GM21360 (cell line): Measurements from ENCODE around the gene AUTS2.

ENCODE experiments used
- ATAC-seq: cut with Tn5 transposase; IDR thresholded peaks from one replicate; pipeline ENCODE4 v1.9.1; 2021; ENCODE audit warnings: mild to moderate bottlenecking, moderate library complexity; ENCODE audit not compliant: unreplicated experiment

AUTS2 gene

DNA sequence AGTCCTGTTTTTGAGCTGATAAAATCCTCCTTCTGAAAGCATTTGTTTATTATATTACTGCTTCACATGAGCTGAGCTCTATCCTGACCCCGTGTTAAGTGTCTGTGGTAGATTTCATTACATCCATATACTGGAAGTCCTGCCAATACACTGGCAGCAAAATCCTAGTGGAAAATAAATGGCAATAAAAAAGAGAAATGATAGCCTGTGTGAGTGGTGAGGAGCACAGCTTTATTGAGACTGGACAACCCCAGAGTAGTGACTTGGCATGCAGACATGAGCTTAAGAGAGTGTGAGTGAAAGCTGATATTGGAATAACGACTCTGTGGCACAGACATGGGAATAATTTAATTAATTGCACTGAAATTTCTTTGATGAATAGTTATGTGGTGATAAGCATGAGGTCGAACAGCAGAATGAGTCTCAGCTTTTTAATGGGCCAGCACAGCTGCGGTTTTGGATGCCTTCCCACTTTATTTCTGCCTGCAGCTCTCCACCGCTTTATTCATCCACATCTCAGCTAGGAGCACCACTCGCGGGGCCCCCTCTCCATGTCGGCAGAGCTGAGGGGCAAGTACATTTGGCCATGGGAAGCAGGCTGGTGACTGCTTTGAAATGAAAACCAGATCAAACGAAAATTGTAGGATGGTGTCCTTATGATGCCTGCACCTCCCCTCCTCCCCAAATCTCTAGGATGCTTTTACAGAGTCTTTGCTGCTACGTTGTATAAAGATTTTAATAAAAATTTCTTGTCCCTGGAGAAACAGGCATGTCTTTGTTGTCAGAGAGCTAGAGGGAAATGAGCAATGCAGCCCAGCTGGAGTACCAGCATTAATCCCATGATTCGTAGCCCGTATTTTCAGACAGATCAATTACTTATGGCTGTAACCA, 494.3 kb downstream of the AUTS2 start:
- ATAC-seq: no peak

DNA sequence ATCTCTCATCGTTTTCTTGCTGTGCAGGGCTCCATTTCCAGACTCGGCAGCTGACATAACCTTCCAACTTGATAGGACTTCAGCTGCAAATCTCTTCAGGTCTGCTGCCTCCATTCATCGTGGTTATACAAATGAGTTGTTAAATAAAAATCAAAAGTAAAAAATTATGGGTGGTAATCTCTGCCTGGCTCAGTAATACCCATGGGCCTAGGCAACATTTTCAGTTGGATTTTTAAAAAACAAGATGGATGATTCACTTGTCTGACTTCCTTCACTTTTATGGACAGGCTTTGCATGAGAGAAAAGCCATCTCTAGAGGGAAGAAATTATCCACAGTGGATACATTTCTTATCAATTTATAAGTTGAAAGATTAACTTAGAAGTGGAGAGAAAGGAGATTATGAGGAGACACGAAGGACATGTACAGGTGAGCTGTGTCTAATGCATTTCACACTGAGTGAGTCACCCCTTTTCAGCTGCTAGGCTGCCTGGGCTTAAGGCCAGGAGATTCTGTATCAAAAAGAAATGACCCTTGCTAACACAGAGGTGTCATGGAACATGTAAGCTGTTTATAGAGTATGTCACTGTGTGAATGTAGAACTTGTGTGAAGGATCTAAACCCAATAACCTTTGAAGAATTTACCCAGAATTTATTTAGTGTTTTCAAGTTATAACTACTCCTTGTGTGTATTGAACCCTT, 495.1 kb downstream of the AUTS2 start:
- ATAC-seq: no peak

- ATAC-seq: no peak
These were observed 496.6 kb downstream of the AUTS2 start for GRCh38 chr7:70094831-70095230.

DNA sequence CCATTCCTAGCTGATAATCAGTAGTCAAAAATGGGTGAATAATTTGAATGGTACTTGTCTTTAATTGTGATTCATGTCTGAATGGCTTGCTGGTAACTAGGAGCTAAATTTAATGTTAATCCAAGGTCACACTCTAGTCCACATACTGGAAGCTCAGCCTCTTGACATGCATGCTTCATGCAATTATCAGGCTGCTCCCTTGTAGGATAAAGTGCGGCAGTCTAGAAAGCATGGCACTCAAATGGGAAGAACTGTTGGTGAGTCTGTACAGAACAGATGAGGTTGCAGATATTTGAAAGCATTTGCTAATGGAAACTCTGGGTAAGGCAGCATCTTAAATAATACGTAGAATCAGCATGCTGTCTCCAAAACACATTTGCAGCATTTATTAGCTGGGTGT, 499.4 kb downstream of the AUTS2 start:
- no peak for ATAC-seq

DNA sequence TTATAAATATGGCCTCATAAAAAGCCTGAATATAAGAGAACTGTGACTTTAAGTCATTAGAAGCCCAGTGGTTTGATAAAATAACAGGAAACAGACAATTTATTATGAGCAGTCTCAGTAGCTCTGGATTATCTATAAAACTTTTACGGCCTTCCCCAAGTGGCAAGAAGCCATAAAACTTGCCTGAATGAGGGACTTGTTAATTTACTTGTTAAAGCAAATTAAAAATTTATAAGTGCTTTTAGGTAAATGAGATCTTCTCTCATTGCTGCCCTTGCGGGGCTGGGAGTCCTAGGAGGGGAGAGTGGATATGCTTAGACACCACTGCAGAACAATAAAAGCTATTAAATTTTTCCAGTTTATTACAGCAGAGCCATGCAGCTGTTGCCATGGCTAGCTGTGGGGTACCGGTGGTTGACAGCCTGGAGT, 499.9 kb downstream of the AUTS2 start:
- no peak for ATAC-seq

DNA sequence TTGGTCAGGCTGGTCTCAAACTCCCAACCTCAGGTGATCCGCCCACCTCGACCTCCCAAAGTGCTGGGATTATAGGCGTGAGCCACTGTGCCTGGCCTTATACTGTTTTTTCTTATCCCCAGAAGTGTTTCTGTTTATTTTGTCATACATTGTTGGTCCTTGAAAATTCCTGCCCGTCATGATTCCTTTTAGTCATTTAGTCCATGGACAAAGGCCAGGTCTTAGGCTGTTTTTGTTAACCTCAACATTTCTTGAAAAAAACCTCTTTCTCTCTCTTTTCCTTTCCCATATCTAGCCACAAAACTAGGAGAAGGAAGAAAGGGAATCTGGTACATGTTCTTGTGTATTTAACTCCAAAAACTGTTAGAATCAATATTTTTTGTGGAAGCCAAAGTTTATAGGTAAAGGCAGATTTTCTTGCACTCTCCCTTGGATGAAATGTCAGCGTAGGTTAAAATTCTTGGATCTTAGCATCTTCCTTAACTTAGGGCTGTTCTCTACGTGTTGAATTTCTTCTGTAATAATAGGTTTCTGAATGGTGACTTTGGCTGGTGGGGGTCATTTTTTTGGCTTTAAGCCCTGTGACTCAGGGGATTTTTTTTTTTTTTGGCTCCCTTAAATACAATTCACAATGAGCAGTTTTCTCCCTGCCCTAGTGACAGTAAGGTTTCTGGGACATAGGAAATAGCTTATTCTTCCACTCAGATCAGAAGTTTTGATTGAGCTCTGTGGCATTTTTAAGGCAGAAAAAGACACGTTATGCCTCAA, 500.8 kb downstream of the AUTS2 start:
- ATAC-seq: no peak

- ATAC-seq: no peak
These were observed 506.0 kb downstream of the AUTS2 start for GRCh38 chr7:70104243-70104642.

- no peak for ATAC-seq
These were observed 514.8 kb downstream of the AUTS2 start for GRCh38 chr7:70113078-70113477.

DNA sequence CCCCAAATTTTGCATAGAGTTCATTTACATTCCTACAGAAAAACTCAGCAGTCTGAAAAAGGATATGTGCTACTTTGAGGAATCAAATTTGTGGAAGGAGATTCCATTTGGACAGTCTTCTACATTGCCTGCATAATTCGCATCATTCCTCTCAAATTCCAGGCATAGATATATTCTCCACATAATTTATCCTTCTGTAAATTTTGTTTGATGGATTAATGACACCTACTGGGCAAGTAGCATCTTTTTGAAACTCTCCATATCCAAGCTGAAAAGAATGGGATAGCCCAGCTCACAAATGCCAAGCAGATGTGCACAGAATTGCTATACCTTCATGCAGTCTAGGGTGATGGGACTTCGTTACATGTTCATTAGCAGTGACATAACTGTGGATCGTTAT, 515.3 kb downstream of the AUTS2 start:
- no peak for ATAC-seq

- no peak for ATAC-seq
These were observed 516.5 kb downstream of the AUTS2 start for GRCh38 chr7:70114806-70115205.

DNA sequence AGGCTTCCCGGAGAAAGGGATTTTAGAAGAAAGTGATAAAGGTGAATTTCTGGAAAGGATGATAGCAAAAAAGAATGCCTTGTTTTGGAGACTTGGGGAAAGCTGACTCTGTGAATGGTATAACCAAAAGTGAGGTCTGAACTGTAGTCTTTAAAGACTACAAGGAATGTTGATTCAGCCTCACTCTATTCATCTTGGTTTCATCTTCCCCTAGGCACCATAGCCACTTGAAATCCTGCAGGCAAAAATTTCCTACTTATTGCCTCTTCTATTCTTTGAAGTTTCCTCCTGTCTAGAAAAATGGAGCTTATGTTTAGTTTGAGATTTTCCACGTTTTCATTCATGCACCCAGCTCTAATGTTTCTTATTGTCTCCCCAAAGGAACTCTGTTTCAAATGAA, 518.0 kb downstream of the AUTS2 start:
- ATAC-seq: no peak

GRCh38 chr7:70116867-70117266, 518.6 kb downstream of the AUTS2 start:
- ATAC-seq: no peak

- no peak for ATAC-seq
These were observed 522.6 kb downstream of the AUTS2 start for GRCh38 chr7:70120851-70121250.

GRCh38 chr7:70131817-70132216, 533.5 kb downstream of the AUTS2 start:
- ATAC-seq: no peak

DNA sequence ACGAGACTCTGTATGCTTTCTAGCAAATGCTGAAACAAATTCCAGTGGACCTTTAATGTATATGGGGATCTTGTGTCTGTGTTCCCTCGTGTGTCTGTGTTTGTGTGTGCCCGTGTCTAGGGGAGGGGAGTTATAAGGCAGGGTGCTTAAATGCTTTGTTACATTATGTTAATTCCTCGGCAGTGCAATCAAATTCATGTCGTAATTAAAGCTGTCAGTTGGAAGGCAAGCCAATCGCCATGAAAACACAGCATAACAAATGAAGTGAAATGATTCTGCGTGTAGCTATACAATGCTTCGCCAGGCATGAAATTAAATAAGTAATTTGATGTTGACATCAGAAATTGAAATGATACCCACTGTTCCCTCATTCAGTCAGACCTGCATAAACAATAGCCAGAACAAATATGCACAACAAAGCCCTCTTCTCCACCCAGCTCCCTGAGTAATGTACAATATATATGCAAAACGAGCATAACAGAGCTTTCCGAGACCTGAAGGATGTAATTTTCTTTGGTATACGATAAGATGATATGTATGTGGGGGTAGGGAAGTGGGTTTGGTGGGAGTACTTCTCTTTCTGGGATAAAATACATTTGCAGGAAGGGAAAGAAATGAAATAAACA, 534.1 kb downstream of the AUTS2 start:
- ATAC-seq: no peak

DNA sequence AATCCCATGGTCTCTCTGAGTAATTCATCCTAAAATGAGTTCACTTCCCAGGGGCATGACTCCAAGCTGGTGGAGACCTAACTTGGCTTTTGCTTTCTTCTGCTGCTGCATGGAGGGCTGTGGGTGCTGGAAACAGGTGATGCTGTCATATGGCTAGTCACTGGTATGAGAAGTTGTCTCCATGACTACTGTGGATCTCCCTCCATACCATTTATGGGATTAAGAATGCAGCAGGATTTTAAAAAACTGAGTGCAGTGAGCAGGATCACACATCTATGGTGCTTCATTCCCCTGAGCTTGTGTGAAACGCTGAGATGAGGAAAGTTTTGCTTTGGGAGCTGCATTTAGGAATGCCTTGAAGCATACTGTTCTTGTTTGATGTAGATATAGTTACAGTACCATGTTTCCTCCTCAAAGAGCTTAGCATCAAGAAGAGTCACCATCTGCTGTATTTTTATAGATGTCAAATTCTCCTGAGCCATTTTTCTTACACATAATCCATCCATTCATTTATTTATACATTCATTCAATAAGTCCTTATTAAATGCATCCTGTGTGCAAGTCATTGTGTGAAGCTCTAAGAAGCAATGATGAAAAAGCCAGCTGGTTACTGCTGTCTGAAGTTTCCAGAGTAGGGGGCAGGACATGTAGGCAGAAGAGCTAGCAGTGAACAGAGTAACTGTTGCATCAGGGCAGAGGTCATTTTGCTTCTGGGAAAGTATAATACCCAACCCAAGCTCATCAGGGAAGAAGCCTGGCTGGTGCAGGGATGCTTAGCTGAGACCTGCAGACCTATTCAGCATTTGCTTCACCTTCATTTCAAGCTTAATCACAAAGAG, 534.8 kb downstream of the AUTS2 start:
- no peak for ATAC-seq

DNA sequence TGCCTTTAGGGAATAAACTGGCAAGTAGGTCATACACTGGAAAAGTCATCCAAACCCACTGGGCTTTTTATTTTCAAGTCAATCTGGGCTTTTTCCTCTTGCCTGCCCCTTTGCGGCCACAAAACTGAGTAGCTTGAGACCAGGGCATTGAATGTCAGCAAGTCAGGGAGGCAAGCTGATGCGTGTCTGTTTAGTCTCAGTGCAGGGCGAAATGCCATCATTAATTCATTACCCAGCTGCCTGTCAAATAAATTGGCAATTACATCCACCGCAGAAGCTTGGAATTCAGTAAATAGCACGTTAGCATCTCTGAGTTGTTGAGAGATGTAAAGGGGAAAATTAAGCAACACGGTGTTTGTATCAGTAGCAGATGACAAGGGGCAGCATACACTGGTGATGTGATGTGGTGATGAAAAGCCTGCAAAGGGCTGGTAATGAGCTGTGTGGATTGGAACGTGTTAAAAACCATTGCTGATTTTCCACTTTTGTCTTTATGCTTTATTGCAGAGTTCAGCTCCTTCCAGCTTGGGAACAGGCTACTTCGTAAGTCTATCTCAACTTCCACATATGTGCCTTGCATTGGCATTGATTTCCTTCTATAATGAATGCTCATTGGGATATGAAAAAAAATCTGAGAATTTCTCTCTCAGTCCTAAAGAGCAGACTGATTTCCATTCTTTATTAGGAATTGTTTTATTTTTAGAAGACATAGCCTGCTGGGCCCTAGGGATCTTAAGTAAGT, 535.9 kb downstream of the AUTS2 start:
- ATAC-seq: no peak

- no peak for ATAC-seq
These were observed 537.4 kb downstream of the AUTS2 start for GRCh38 chr7:70135656-70136055.

- no peak for ATAC-seq
These were observed 538.9 kb downstream of the AUTS2 start for GRCh38 chr7:70137126-70137525.
